Esophagus muscularis mucosa (tissue), 4 donors: ENCODE data around the gene IRF8. TPM values are rescaled to one million over a fixed set of nuclear protein-coding genes. Genes with fewer than 3 reads are reported as not detected.

ENCODE experiments used
- DNase-seq: peaks from one replicate; pipeline ENCODE4 v3.0.0-alpha.2; 2017; ENCODE audit errors: extremely low spot score
- H3K27ac ChIP-seq, 4 donors: fragments of 200-600 bp; sonication (generic); replicated peaks in 1 of 4; 1 replicate in 3 of 4; 2 replicates in 1 of 4; pipeline ENCODE4 v1.5.1; 2016 to 2019; ENCODE audit warnings: mild to moderate bottlenecking in 1 of 4
- H3K27me3 ChIP-seq, 4 donors: fragments of 200-600 bp; sonication (generic); one replicate each; pipeline versions ENCODE4 v1.5.1 to v1.6.0; 2016 to 2019
- H3K36me3 ChIP-seq, 4 donors: fragments of 200-600 bp; sonication (generic); one replicate each; pipeline ENCODE4 v1.5.1; 2016 to 2019
- H3K4me1 ChIP-seq, 4 donors: fragments of 200-600 bp; sonication (generic); one replicate each; pipeline ENCODE4 v1.5.1; 2016 to 2019
- H3K4me3 ChIP-seq, 4 donors: fragments of 200-600 bp; sonication (generic); 1 replicate in 2 of 4; 2 replicates in 2 of 4; pipeline ENCODE4 v1.5.1; 2016 to 2019; ENCODE audit warnings: mild to moderate bottlenecking in 4 of 4, moderate library complexity in 1 of 4
- H3K9me3 ChIP-seq, 4 donors: fragments of 200-600 bp; sonication (generic); 1 replicate in 3 of 4; 2 replicates in 1 of 4; pipeline ENCODE4 v1.5.1; 2016 to 2019
- CTCF ChIP-seq, 3 experiments: fragments of 200-600 bp in 2 of 3; fragments of 450-650 bp in 1 of 3; sonication (generic) in 2 of 3; IDR thresholded peaks; one replicate each; pipeline ENCODE4 v1.5.1; 2017 to 2019; ENCODE audit warnings: antibody characterized with exemption in 3 of 3, mild to moderate bottlenecking in 2 of 3, moderate library complexity in 1 of 3
- EP300 ChIP-seq: sonication (generic); formaldehyde crosslinking; IDR thresholded peaks from one replicate; pipeline ENCODE4 v1.6.1; 2017; ENCODE audit warnings: antibody characterized with exemption
- POLR2A ChIP-seq: fragments of 450-650 bp; IDR thresholded peaks from one replicate; pipeline ENCODE4 v1.6.1; 2017; ENCODE audit warnings: antibody characterized with exemption, moderate library complexity, mild to moderate bottlenecking, low read depth
- POLR2AphosphoS5 ChIP-seq, 2 donors: sonication (generic); formaldehyde crosslinking; IDR thresholded peaks; one replicate each; pipeline ENCODE4 v1.6.1; 2017; ENCODE audit warnings: antibody characterized with exemption in 2 of 2
- WGBS: methylation state at CpG from one replicate; pipeline ENCODE4 v1.1.5; 2018; 5-methylcytosine and 5-hydroxymethylcytosine counted together
- intact Hi-C: fragments of 100-400 bp; cut with DNase I; formaldehyde crosslinking; loops from one replicate; pipeline ENCODE4 v1.15.1; 2023
- total RNA-seq, 4 donors: library from RNA; depleted of rRNA; stranded (reverse); fragments of >200 nt; gene quantifications; one replicate each; pipeline versions ENCODE4 v1.1.0 to v1.2.1, GENCODE V29; 2016

Gene IRF8
- total RNA-seq, 4 donors from 2014 or later: 5.1 to 12.9 (median 10.4) TPM

- Histone ChIP-seq H3K9me3 (no peaks in the 10 kb centered on the region), H3K4me1 (peaks cover 15 to 20% (median 19%) of the 10 kb centered on the region in 4 donors), H3K36me3 (no peaks in the 10 kb centered on the region), H3K27me3 (no peaks in the 10 kb centered on the region), H3K4me3 (no peak overlapping the region), H3K27ac (peak overlapping the region; percentile 9 to 62 (median 53))
- TF ChIP-seq CTCF (IDR thresholded peaks at IDR 0.05): no peak
- WGBS: 30% methylated on average over 10 of the region's 10 CpGs
- intact Hi-C loops: no loop called here
- DNase-seq: no peak
These were observed 64.9 kb downstream of the IRF8 start for GRCh38 chr16:85963753-85964285.

GRCh38 chr16:85965125-85965524, 66.2 kb downstream of the IRF8 start:
- DNase-seq: no peak
- Histone ChIP-seq H3K27ac (no peak overlapping the region), H3K36me3 (no peaks in the 10 kb centered on the region), H3K27me3 (no peaks in the 10 kb centered on the region), H3K4me3 (no peak overlapping the region), H3K9me3 (no peaks in the 10 kb centered on the region), H3K4me1 (peaks cover 15 to 27% (median 26%) of the 10 kb centered on the region in 4 donors)
- no peak for TF ChIP-seq CTCF (IDR thresholded peaks at IDR 0.05)
- no peak for TF ChIP-seq POLR2A
- TF ChIP-seq EP300: no peak
- no peak for TF ChIP-seq POLR2AphosphoS5 (IDR thresholded peaks at IDR 0.05)
- 86% methylated on average over 7 of the region's 7 CpGs for WGBS
- intact Hi-C loops: no loop called here

- intact Hi-C loops: no loop called here
- Histone ChIP-seq H3K36me3 (no peaks in the 10 kb centered on the region), H3K27me3 (no peaks in the 10 kb centered on the region), H3K9me3 (no peaks in the 10 kb centered on the region), H3K27ac (no peak overlapping the region), H3K4me3 (no peak overlapping the region), H3K4me1 (peaks cover 15 to 27% (median 26%) of the 10 kb centered on the region in 4 donors)
- no peak for TF ChIP-seq EP300
- no peak for TF ChIP-seq CTCF (IDR thresholded peaks at IDR 0.05)
- TF ChIP-seq POLR2AphosphoS5 (IDR thresholded peaks at IDR 0.05): no peak
- no peak for TF ChIP-seq POLR2A
- 81% methylated on average over 2 of the region's 2 CpGs for WGBS
- DNase-seq: no peak
These were observed 68.1 kb downstream of the IRF8 start for GRCh38 chr16:85967111-85967510.

GRCh38 chr16:85968041-85968920, 69.3 kb downstream of the IRF8 start:
- no peak overlapping the region for H3K4me3 ChIP-seq
- DNase-seq: no peak
- H3K27me3 ChIP-seq: no peaks in the 10 kb centered on the region
- intact Hi-C loops: no loop called here
- peaks cover 13 to 22% (median 20%) of the 10 kb centered on the region in 4 donors for H3K4me1 ChIP-seq
- WGBS: 82% methylated on average over 14 of the region's 14 CpGs
- H3K36me3 ChIP-seq: no peaks in the 10 kb centered on the region
- H3K9me3 ChIP-seq: no peaks in the 10 kb centered on the region
- TF ChIP-seq EP300: no peak
- H3K27ac ChIP-seq: no peak overlapping the region

- Histone ChIP-seq H3K27ac (no peak overlapping the region), H3K4me3 (no peak overlapping the region), H3K27me3 (no peaks in the 10 kb centered on the region), H3K4me1 (peaks cover 4 to 13% (median 11%) of the 10 kb centered on the region in 4 donors), H3K36me3 (no peaks in the 10 kb centered on the region), H3K9me3 (no peaks in the 10 kb centered on the region)
- no peak for DNase-seq
- no peak for TF ChIP-seq POLR2A
- TF ChIP-seq POLR2AphosphoS5 (IDR thresholded peaks at IDR 0.05): no peak
- no peak for TF ChIP-seq EP300
- TF ChIP-seq CTCF (IDR thresholded peaks at IDR 0.05): no peak
- intact Hi-C loops: no loop called here
- 6% methylated on average over 2 of the region's 2 CpGs for WGBS
These were observed 70.2 kb downstream of the IRF8 start for GRCh38 chr16:85969159-85969558.
